HuH-7 (cell line): ENCODE results near the gene SND1.
"Not testable (repeated sequence)": the region's sequence is repeated elsewhere in the genome, so short reads cannot be mapped to it uniquely, and the experiment has no call there.

Source experiments
- DNase-seq: peaks from one replicate; pipeline ENCODE4 v3.0.0; 2011; ENCODE audit warnings: low spot score

SND1 gene

GRCh38 chr7:127653396-127653795 is 1.4 kb downstream of the SND1 start:
- DNase-seq = no peak

GRCh38 chr7:127654404-127655394 is 2.7 kb downstream of the SND1 start:
- no peak for DNase-seq

GRCh38 chr7:127655720-127656119 is 3.7 kb downstream of the SND1 start:
- DNase-seq = no peak

GRCh38 chr7:127657500-127657899 is 5.5 kb downstream of the SND1 start:
- DNase-seq = no peak

GRCh38 chr7:127658970-127659630 is 7.1 kb downstream of the SND1 start:
- DNase-seq = no peak

- no peak for DNase-seq
These were observed 13.9 kb downstream of the SND1 start for GRCh38 chr7:127665922-127666321.

GRCh38 chr7:127666602-127667001 is 14.6 kb downstream of the SND1 start:
- DNase-seq = no peak

GRCh38 chr7:127667017-127667670 is 15.2 kb downstream of the SND1 start:
- DNase-seq = no peak

GRCh38 chr7:127667759-127668530 is 16.0 kb downstream of the SND1 start:
- DNase-seq = no peak

GRCh38 chr7:127671341-127671740 is 19.3 kb downstream of the SND1 start:
- no peak for DNase-seq

- no peak for DNase-seq
These were observed 21.9 kb downstream of the SND1 start for GRCh38 chr7:127673902-127674301.

GRCh38 chr7:127674361-127674760 is 22.4 kb downstream of the SND1 start:
- no peak for DNase-seq

- DNase-seq = not testable (repeated sequence)
These were observed 22.9 kb downstream of the SND1 start for GRCh38 chr7:127674923-127675322.

GRCh38 chr7:127675721-127676120 is 23.7 kb downstream of the SND1 start:
- DNase-seq = no peak

- no peak for DNase-seq
These were observed 25.6 kb downstream of the SND1 start for GRCh38 chr7:127677433-127678230.

GRCh38 chr7:127678337-127678736 is 26.3 kb downstream of the SND1 start:
- DNase-seq = no peak

- no peak for DNase-seq
These were observed 27.0 kb downstream of the SND1 start for GRCh38 chr7:127678947-127679346.

GRCh38 chr7:127680983-127681382 is 29.0 kb downstream of the SND1 start:
- no peak for DNase-seq

- no peak for DNase-seq
These were observed 30.1 kb downstream of the SND1 start for GRCh38 chr7:127682140-127682539.

- DNase-seq = no peak
These were observed 32.0 kb downstream of the SND1 start for GRCh38 chr7:127683776-127684681.
